Stomach (tissue), 9 donors: ENCODE measurements around the gene RAB12. TPM values are rescaled to one million over a fixed set of nuclear protein-coding genes. Genes with fewer than 3 reads are reported as not detected.
A peak's percentile ranks its signal among the peaks of the same experiment; 100 is the strongest.

Source experiments
- DNase-seq, 2 donors: peaks; one replicate each; pipeline versions ENCODE4 v3.0.0 to v3.0.0-alpha.2; 2013 to 2019
- H3K27ac ChIP-seq, 5 donors: fragments of 200-600 bp in 4 of 5; sonication (generic) in 4 of 5; one replicate each; pipeline ENCODE4 v1.5.1; 2013 to 2019; ENCODE audit warnings: mild to moderate bottlenecking in 1 of 5, moderate library complexity in 1 of 5
- H3K27me3 ChIP-seq, 3 donors: fragments of 200-600 bp; sonication (generic); one replicate each; pipeline ENCODE4 v1.5.1; 2017 to 2019; ENCODE audit warnings: mixed run types in 1 of 3
- H3K36me3 ChIP-seq, 4 donors: fragments of 200-600 bp; sonication (generic); 1 replicate in 3 of 4; 2 replicates in 1 of 4; pipeline ENCODE4 v1.5.1; 2016 to 2019
- H3K4me1 ChIP-seq, 4 donors: fragments of 200-600 bp; sonication (generic); one replicate each; pipeline ENCODE4 v1.5.1; 2016 to 2019
- H3K4me3 ChIP-seq, 4 donors: fragments of 200-600 bp; sonication (generic) in 3 of 4; one replicate each; pipeline ENCODE4 v1.5.1; 2016 to 2019; ENCODE audit warnings: mild to moderate bottlenecking in 1 of 4
- H3K9me3 ChIP-seq, 4 donors: fragments of 200-600 bp; sonication (generic); one replicate each; pipeline ENCODE4 v1.5.1; 2016 to 2019
- CTCF ChIP-seq, 7 experiments: fragments of 450-650 bp in 4 of 7; fragments of 200-600 bp in 3 of 7; sonication (generic) in 3 of 7; IDR thresholded peaks; one replicate each; pipeline ENCODE4 v1.5.1; 2016 to 2019; ENCODE audit warnings: antibody characterized with exemption in 7 of 7, control low read depth in 2 of 7, mild to moderate bottlenecking in 1 of 7
- EP300 ChIP-seq: sonication (generic); formaldehyde crosslinking; IDR thresholded peaks from one replicate; pipeline ENCODE4 v1.6.1; 2017; ENCODE audit warnings: antibody characterized with exemption
- POLR2A ChIP-seq, 4 donors: fragments of 450-650 bp; IDR thresholded peaks; one replicate each; pipeline ENCODE4 v1.6.1; 2016; ENCODE audit warnings: antibody characterized with exemption in 4 of 4, control low read depth in 2 of 4, mild to moderate bottlenecking in 1 of 4, moderate library complexity in 1 of 4
- POLR2AphosphoS5 ChIP-seq, 3 donors: sonication (generic); formaldehyde crosslinking; IDR thresholded peaks; one replicate each; pipeline ENCODE4 v1.6.1; 2016; ENCODE audit warnings: antibody characterized with exemption in 3 of 3
- WGBS, 5 donors: extraction: QIAGEN DNeasy Blood & Tissue Kit in 3 of 5; methylation state at CpG; one replicate each; pipeline versions ENCODE4 v1.1.5 to v1.1.7; 2013 to 2018; 5-methylcytosine and 5-hydroxymethylcytosine counted together
- intact Hi-C: fragments of 100-400 bp; cut with DNase I; formaldehyde crosslinking; loops from one replicate; pipeline ENCODE4 v1.15.1; 2023; ENCODE audit warnings: low total_unique reads
- polyA plus RNA-seq, 3 donors: library from polyadenylated mRNA; stranded (reverse); fragments of 200-250 nt; gene quantifications; one replicate each; pipeline ENCODE4 v1.2.3, GENCODE V29; 2013
- total RNA-seq, 5 donors: library from RNA; depleted of rRNA; stranded (reverse); fragments of >200 nt; gene quantifications; one replicate each; pipeline versions ENCODE4 v1.1.0 to v1.2.3, GENCODE V29; 2014 to 2016
- donor health status: healthy with polysubstance abuse.
- donor health status: Bipolar disorder and iron deficiency.
- donor health status: healthy.

RAB12 gene
- total and polyA plus RNA-seq, 8 donors: 10.7 to 88.5 (median 21.7) TPM

- WGBS, 5 donors: 87 to 97% (median 95%) methylated on average over 2 of the region's 2 CpGs
- H3K9me3 ChIP-seq: no peaks in the 10 kb centered on the region
- intact Hi-C loops: no loop called here
- H3K36me3 ChIP-seq: no peaks in the 10 kb centered on the region
- DNase-seq: no peak
- H3K4me1 ChIP-seq: peaks cover 0 to under 1% (median 0%) of the 10 kb centered on the region in 4 donors
- no peak overlapping the region for H3K4me3 ChIP-seq
- no peak overlapping the region for H3K27ac ChIP-seq
- TF ChIP-seq EP300 (no peak), POLR2A (IDR thresholded peaks at IDR 0.05) (no peak), POLR2AphosphoS5 (IDR thresholded peaks at IDR 0.05) (no peak), CTCF (IDR thresholded peaks at IDR 0.05) (no peak)
- no peaks in the 10 kb centered on the region for H3K27me3 ChIP-seq
These were observed 6.7 kb upstream of the RAB12 start for GRCh38 chr18:8602557-8602956.

GRCh38 chr18:8603663-8604520, 5.3 kb upstream of the RAB12 start:
- H3K36me3 ChIP-seq: no peaks in the 10 kb centered on the region
- H3K4me3 ChIP-seq: no peak overlapping the region
- no peak for DNase-seq
- WGBS, 5 donors: 66 to 71% (median 67%) methylated on average over 14 of the region's 14 CpGs
- H3K27ac ChIP-seq: no peak overlapping the region
- no peaks in the 10 kb centered on the region for H3K9me3 ChIP-seq
- peaks cover 5 to 14% (median 9%) of the 10 kb centered on the region in 4 donors for H3K4me1 ChIP-seq
- intact Hi-C loops: no loop called here
- H3K27me3 ChIP-seq: no peaks in the 10 kb centered on the region
- TF ChIP-seq POLR2A (IDR thresholded peaks at IDR 0.05): no peak
- TF ChIP-seq POLR2AphosphoS5 (IDR thresholded peaks at IDR 0.05): no peak
- TF ChIP-seq CTCF (IDR thresholded peaks at IDR 0.05): no peak
- no peak for TF ChIP-seq EP300

- TF ChIP-seq EP300: no peak
- TF ChIP-seq POLR2A (IDR thresholded peaks at IDR 0.05): no peak
- no peak for TF ChIP-seq POLR2AphosphoS5 (IDR thresholded peaks at IDR 0.05)
- no peak for TF ChIP-seq CTCF (IDR thresholded peaks at IDR 0.05)
- H3K36me3 ChIP-seq: no peaks in the 10 kb centered on the region
- peaks cover 10 to 26% (median 21%) of the 10 kb centered on the region in 4 donors for H3K4me1 ChIP-seq
- 80 to 89% (median 85%) methylated on average over 8 of the region's 8 CpGs for WGBS, 5 donors
- H3K27me3 ChIP-seq: no peaks in the 10 kb centered on the region
- H3K9me3 ChIP-seq: no peaks in the 10 kb centered on the region
- no peak overlapping the region for H3K4me3 ChIP-seq
- intact Hi-C loops: no loop called here
- DNase-seq: no peak
- no peak overlapping the region for H3K27ac ChIP-seq
These were observed 3.3 kb upstream of the RAB12 start for GRCh38 chr18:8605974-8606373.

GRCh38 chr18:8607776-8608742, 1.2 kb upstream of the RAB12 start:
- H3K27me3 ChIP-seq: no peaks in the 10 kb centered on the region
- H3K4me3 ChIP-seq: peak overlapping the region; percentile 87 to 97 (median 94)
- peak overlapping the region; percentile 58 to 88 (median 80) for H3K27ac ChIP-seq
- DNase-seq: peak in 1 of 2 donors; percentile 39
- H3K36me3 ChIP-seq: no peaks in the 10 kb centered on the region
- WGBS, 5 donors: 63 to 73% (median 66%) methylated on average over 18 of the region's 18 CpGs
- H3K9me3 ChIP-seq: no peaks in the 10 kb centered on the region
- H3K4me1 ChIP-seq: peaks cover 26 to 46% (median 41%) of the 10 kb centered on the region in 4 donors
- TF ChIP-seq EP300: no peak
- no peak for TF ChIP-seq POLR2AphosphoS5 (IDR thresholded peaks at IDR 0.05)
- no peak for TF ChIP-seq POLR2A (IDR thresholded peaks at IDR 0.05)
- TF ChIP-seq CTCF (IDR thresholded peaks at IDR 0.05): no peak
- intact Hi-C loops: no loop called here
